Naive thymus-derived CD4-positive, alpha-beta T cell (primary cell): ENCODE measurements around the gene ATP13A3. TPM values are rescaled to one million over a fixed set of nuclear protein-coding genes. Genes with fewer than 3 reads are reported as not detected.
"Not testable (repeated sequence)": the region's sequence is repeated elsewhere in the genome, so short reads cannot be mapped to it uniquely, and the experiment has no call there.

Source experiments
- ATAC-seq: fragments of 150-1000 bp; cut with Tn5 transposase; 2 replicates; pipeline ENCODE4 v1.10.0; 2021; ENCODE audit warnings: mild to moderate bottlenecking, moderate library complexity
- CTCF ChIA-PET: fragments of 350-600 bp; sonication (Branson Sonifier 250); formaldehyde crosslinking; loops from one replicate; lab custom pipeline; 2021; ENCODE audit warnings: antibody characterized with exemption; lab: Charles Lee
- POLR2A ChIA-PET: fragments of 350-600 bp; sonication (Branson Sonifier 250); formaldehyde crosslinking; loops from one replicate; lab custom pipeline; 2021; ENCODE audit warnings: antibody characterized with exemption, inconsistent platforms; lab: Charles Lee
- DNase-seq, 9 donors: peaks; one replicate each; pipeline versions ENCODE4 v3.0.0 to v3.0.0-alpha.2; 2020 to 2022; ENCODE audit warnings: mixed read lengths in 1 of 9
- H3K27ac ChIP-seq: one replicate; pipeline ENCODE4 v1.7.0; 2013; ENCODE audit warnings: mild to moderate bottlenecking, low read depth, low read length, moderate library complexity
- H3K27me3 ChIP-seq, 2 donors: one replicate each; pipeline ENCODE4 v1.7.0; 2013; ENCODE audit warnings: low read length in 2 of 2, mild to moderate bottlenecking in 2 of 2, moderate library complexity in 2 of 2; ENCODE audit not compliant: control insufficient read depth in 2 of 2, insufficient read depth in 2 of 2
- H3K36me3 ChIP-seq, 3 experiments: 1 replicate in 2 of 3; 2 replicates in 1 of 3; pipeline ENCODE4 v1.7.0; 2013; ENCODE audit warnings: low read length in 3 of 3, mild to moderate bottlenecking in 3 of 3, moderate library complexity in 1 of 3; ENCODE audit not compliant: insufficient read depth in 3 of 3, control insufficient read depth in 2 of 3
- H3K4me1 ChIP-seq, 2 donors: one replicate each; pipeline ENCODE4 v1.7.0; 2013; ENCODE audit warnings: low read length in 2 of 2, mild to moderate bottlenecking in 2 of 2, moderate library complexity in 1 of 2; ENCODE audit not compliant: control insufficient read depth in 2 of 2, insufficient read depth in 2 of 2
- H3K4me3 ChIP-seq: 2 replicates; pipeline ENCODE4 v1.7.0; 2013; ENCODE audit warnings: mild to moderate bottlenecking, low read length
- H3K9me3 ChIP-seq, 3 experiments: 1 replicate in 2 of 3; 2 replicates in 1 of 3; pipeline ENCODE4 v1.7.0; 2013; ENCODE audit warnings: low read length in 3 of 3; ENCODE audit not compliant: control insufficient read depth in 2 of 3
- H3K27ac Mint-ChIP-seq, 9 donors: one replicate each; pipeline ENCODE4 v1.8.0; 2020 to 2022; ENCODE audit warnings: mixed read lengths in 9 of 9, mild to moderate bottlenecking in 8 of 9, moderate library complexity in 5 of 9, inconsistent platforms in 2 of 9
- H3K27me3 Mint-ChIP-seq, 5 donors: one replicate each; pipeline ENCODE4 v1.8.0; 2021 to 2022; ENCODE audit warnings: mixed read lengths in 5 of 5, mild to moderate bottlenecking in 1 of 5
- H3K36me3 Mint-ChIP-seq, 5 donors: one replicate each; pipeline ENCODE4 v1.8.0; 2020 to 2022; ENCODE audit warnings: mixed read lengths in 5 of 5, mild to moderate bottlenecking in 3 of 5, inconsistent platforms in 1 of 5
- H3K4me1 Mint-ChIP-seq, 7 donors: one replicate each; pipeline ENCODE4 v1.8.0; 2020 to 2022; ENCODE audit warnings: mixed read lengths in 7 of 7, mild to moderate bottlenecking in 3 of 7, inconsistent platforms in 1 of 7
- H3K4me3 Mint-ChIP-seq, 10 donors: one replicate each; pipeline ENCODE4 v1.8.0; 2020 to 2022; ENCODE audit warnings: mild to moderate bottlenecking in 10 of 10, mixed read lengths in 10 of 10, moderate library complexity in 6 of 10, inconsistent platforms in 2 of 10
- H3K9me3 Mint-ChIP-seq, 11 donors: one replicate each; pipeline ENCODE4 v1.8.0; 2020 to 2022; ENCODE audit warnings: mixed read lengths in 11 of 11, mild to moderate bottlenecking in 4 of 11, inconsistent platforms in 1 of 11, moderate library complexity in 1 of 11
- intact Hi-C, 2 donors: fragments of 100-400 bp; cut with micrococcal nuclease; formaldehyde crosslinking; loops; one replicate each; pipeline ENCODE4 v1.15.1; 2023
- polyA plus RNA-seq, 2 donors: library from polyadenylated mRNA; unstranded; fragments of 300-500 nt; fragmentation: Illumina TruSeq; gene quantifications; one replicate each; pipeline ENCODE4 v1.2.3, GENCODE V29; 2021
- total RNA-seq, 6 experiments: library from RNA in 5 of 6; stranded (reverse) in 5 of 6; gene quantifications; 1 replicate in 5 of 6; 2 replicates in 1 of 6; pipeline ENCODE4 v1.2.3 and lab custom pipeline; 2021 to 2026

Gene ATP13A3
- 10 to 100 TPM; 46.5 to 81.8 (median 58.4) TPM for total RNA-seq
- 1 to 10 TPM; 4.6 to 6.2 TPM for polyA plus RNA-seq
- 112 reads per million, percentile 86 among the genes with 10 or more reads in this experiment for total RNA-seq (lab: John Stamatoyannopoulos, UW)

DNA sequence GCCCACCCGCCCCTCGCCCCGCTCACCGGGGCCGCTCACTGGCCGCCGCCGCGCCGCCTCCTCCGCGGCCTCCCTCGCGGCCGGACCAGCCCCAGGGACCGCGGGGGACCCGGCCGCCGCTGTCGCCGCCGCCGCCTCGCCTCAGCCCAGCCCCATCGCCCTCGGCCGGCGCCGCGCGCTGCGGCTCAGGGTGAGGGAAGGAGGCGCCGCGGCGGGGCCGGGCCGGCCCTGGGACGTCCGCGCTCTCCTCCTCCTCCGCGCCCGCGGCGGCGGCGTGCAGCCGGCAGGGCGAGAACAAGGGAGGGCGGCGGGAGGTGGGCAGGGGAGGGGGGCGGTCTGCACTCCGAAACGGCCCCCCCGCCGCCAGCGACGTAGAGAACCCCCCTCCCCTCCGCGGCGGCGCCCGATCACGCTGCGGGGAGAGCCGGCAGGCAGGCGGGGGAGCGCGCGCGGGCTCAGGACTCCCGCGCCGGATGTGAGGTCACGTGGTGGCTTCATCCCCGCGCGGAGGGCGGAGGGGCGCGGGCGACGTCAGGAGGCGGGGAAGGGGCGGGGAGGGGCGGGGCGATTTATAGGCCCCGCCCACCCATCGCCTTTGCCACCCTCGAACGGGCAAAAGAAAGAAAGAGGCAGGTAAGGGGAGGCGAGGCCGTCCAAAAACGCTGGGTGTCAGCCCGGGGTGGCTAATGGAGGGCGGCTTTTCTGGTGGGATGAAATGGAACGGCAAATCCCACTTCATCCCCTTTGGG, at the start of gene ATP13A3:
ATP13A3 (minus strand) TSS at position 463 of the 749 bp plus-strand sequence. CDS start 24,812 bp downstream, outside the sequence.
- Mint-ChIP-seq H3K27ac (peak within 1 kb of the TSS; percentile 82 to 96 (median 94)), H3K27me3 (no peaks in the 10 kb centered on the region), H3K36me3 (peaks cover 0 to 29% (median 0%) of the 10 kb centered on the region in 5 donors), H3K4me1 (peaks cover 41 to 60% (median 45%) of the 10 kb centered on the region in 7 donors), H3K4me3 (peak within 1 kb of the TSS; percentile 83 to 98 (median 93)), H3K9me3 (peaks cover 0 to 8% (median 0%) of the 10 kb centered on the region in 11 donors)
- peak; percentile 93 for ATAC-seq
- H3K4me3 ChIP-seq = peak within 1 kb of the TSS; percentile 83
- CTCF ChIA-PET = no interaction called here
- peak; percentile 84 to 93 (median 91) for DNase-seq
- no peaks in the 10 kb centered on the region for H3K9me3 ChIP-seq
- intact Hi-C loops = loop anchor here (1.0 to 10.0 kb wide), 14 partner anchors 14 to 1058 kb away; partner anchors contain the start of genes ACAP2 (in 2 of the 2), LSG1 (in 2 of the 2), PPP1R2 (in 2 of the 2) and XXYLT1 (in 2 of the 2)
- no peaks in the 10 kb centered on the region for H3K27me3 ChIP-seq
- H3K36me3 ChIP-seq = no peaks in the 10 kb centered on the region
- peak within 1 kb of the TSS; percentile 82 for H3K27ac ChIP-seq
- POLR2A ChIA-PET = interaction anchor here (1.1 to 3.5 kb wide), 5 partner anchors 30 to 185 kb away, joined by 3 to 17 read pairs (median 5); partner anchors contain the start of gene LSG1
- peaks cover 20 to 25% of the 10 kb centered on the region in 2 donors for H3K4me1 ChIP-seq

GRCh38 chr3:194535199-194535598, 48.4 kb upstream of the ATP13A3 start:
- H3K4me3 ChIP-seq, ATAC-seq, H3K9me3 ChIP-seq, H3K27ac ChIP-seq, H3K27ac Mint-ChIP-seq, H3K4me3 Mint-ChIP-seq, H3K4me1 Mint-ChIP-seq, H3K27me3 ChIP-seq, H3K36me3 Mint-ChIP-seq, H3K4me1 ChIP-seq, DNase-seq, POLR2A ChIA-PET, H3K36me3 ChIP-seq, intact Hi-C loops, H3K27me3 Mint-ChIP-seq: not testable (repeated sequence)
- H3K9me3 Mint-ChIP-seq = peaks cover 0 to 30% (median 9%) of the 10 kb centered on the region in 11 donors
- CTCF ChIA-PET = interaction anchor here (0.6 kb wide), 1 partner anchor 1002 kb away, joined by 3 read pairs; no protein-coding TSS in a partner anchor

DNA sequence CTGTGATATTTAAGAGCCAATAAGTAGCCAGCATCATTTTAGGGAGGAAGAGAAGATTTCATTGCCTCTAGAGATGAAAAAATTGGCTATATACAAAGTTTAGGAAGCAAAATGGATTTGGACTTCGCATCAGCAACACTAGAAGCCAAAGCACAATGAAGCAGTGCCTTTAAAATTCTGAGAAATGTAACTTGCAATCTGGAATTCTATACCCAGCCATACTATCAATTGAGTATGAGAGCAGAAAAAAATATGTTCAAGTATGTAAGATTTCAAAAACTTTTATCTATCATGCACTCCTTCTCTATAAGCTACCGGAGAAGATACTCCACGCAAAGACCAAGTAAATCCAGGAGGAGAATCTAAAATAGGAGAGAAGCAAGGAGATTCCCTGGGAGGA, 47.4 kb upstream of the ATP13A3 start:
- Mint-ChIP-seq H3K4me1 (peaks cover 0 to 8% (median 6%) of the 10 kb centered on the region in 7 donors), H3K4me3 (no peak overlapping the region), H3K27me3 (peaks cover 0 to 5% (median 0%) of the 10 kb centered on the region in 5 donors), H3K9me3 (peaks cover 0 to 30% (median 9%) of the 10 kb centered on the region in 11 donors), H3K27ac (no peak overlapping the region), H3K36me3 (peaks cover 0 to 9% (median 5%) of the 10 kb centered on the region in 5 donors)
- Histone ChIP-seq H3K27me3 (no peaks in the 10 kb centered on the region), H3K27ac (no peak overlapping the region), H3K36me3 (no peaks in the 10 kb centered on the region), H3K9me3 (peaks cover 0 to 8% (median 0%) of the 10 kb centered on the region in 3 experiments), H3K4me3 (no peak overlapping the region), H3K4me1 (no peaks in the 10 kb centered on the region)
- intact Hi-C loops = no loop called here
- ChIA-PET POLR2A (no interaction called here), CTCF (no interaction called here)
- DNase-seq (no peak), ATAC-seq (no peak)

GRCh38 chr3:194532591-194532990, 45.8 kb upstream of the ATP13A3 start:
- CTCF ChIA-PET = no interaction called here
- ATAC-seq (no peak), DNase-seq (no peak)
- H3K4me3 ChIP-seq = no peak overlapping the region
- H3K27ac ChIP-seq = no peak overlapping the region
- Mint-ChIP-seq H3K36me3 (peaks cover 0 to 9% (median 5%) of the 10 kb centered on the region in 5 donors), H3K27me3 (peaks cover 0 to 5% (median 0%) of the 10 kb centered on the region in 5 donors), H3K4me3 (no peak overlapping the region), H3K4me1 (peaks cover 0 to 5% (median 4%) of the 10 kb centered on the region in 7 donors), H3K9me3 (peaks cover 0 to 30% (median 9%) of the 10 kb centered on the region in 11 donors), H3K27ac (no peak overlapping the region)
- H3K9me3 ChIP-seq = peaks cover 0 to 8% (median 0%) of the 10 kb centered on the region in 3 experiments
- no peaks in the 10 kb centered on the region for H3K27me3 ChIP-seq
- intact Hi-C loops = no loop called here
- no peaks in the 10 kb centered on the region for H3K4me1 ChIP-seq
- no peaks in the 10 kb centered on the region for H3K36me3 ChIP-seq
- POLR2A ChIA-PET = no interaction called here

- H3K27me3 ChIP-seq = no peaks in the 10 kb centered on the region
- Mint-ChIP-seq H3K4me1 (peaks cover 0 to 4% (median 0%) of the 10 kb centered on the region in 7 donors), H3K27me3 (peaks cover 0 to 6% (median 2%) of the 10 kb centered on the region in 5 donors), H3K9me3 (peaks cover 0 to 7% (median 0%) of the 10 kb centered on the region in 11 donors), H3K27ac (no peak overlapping the region), H3K36me3 (peaks cover 0 to 2% (median 0%) of the 10 kb centered on the region in 5 donors), H3K4me3 (no peak overlapping the region)
- ChIA-PET POLR2A (no interaction called here), CTCF (interaction anchor here (0.6 kb wide), 1 partner anchor 124 kb away, joined by 3 read pairs; no protein-coding TSS in a partner anchor)
- DNase-seq (no peak), ATAC-seq (no peak)
- H3K9me3 ChIP-seq = no peaks in the 10 kb centered on the region
- intact Hi-C loops = no loop called here
- H3K4me3 ChIP-seq = no peak overlapping the region
- no peak overlapping the region for H3K27ac ChIP-seq
- H3K36me3 ChIP-seq = no peaks in the 10 kb centered on the region
- no peaks in the 10 kb centered on the region for H3K4me1 ChIP-seq
These were observed 40.9 kb upstream of the ATP13A3 start for GRCh38 chr3:194527726-194528125.

- no peaks in the 10 kb centered on the region for H3K36me3 ChIP-seq
- Mint-ChIP-seq H3K9me3 (peaks cover 0 to 5% (median 0%) of the 10 kb centered on the region in 11 donors), H3K4me1 (peaks cover 0 to 7% (median under 1%) of the 10 kb centered on the region in 7 donors), H3K27ac (no peak overlapping the region), H3K27me3 (peaks cover 0 to 6% (median 0%) of the 10 kb centered on the region in 5 donors), H3K36me3 (peaks cover 0 to 4% (median 0%) of the 10 kb centered on the region in 5 donors), H3K4me3 (no peak overlapping the region)
- intact Hi-C loops = no loop called here
- no peak overlapping the region for H3K27ac ChIP-seq
- no peak for DNase-seq
- ChIA-PET POLR2A (no interaction called here), CTCF (no interaction called here)
- no peaks in the 10 kb centered on the region for H3K27me3 ChIP-seq
- ATAC-seq = no peak
- H3K4me1 ChIP-seq = no peaks in the 10 kb centered on the region
- no peak overlapping the region for H3K4me3 ChIP-seq
- H3K9me3 ChIP-seq = no peaks in the 10 kb centered on the region
These were observed 39.4 kb upstream of the ATP13A3 start for GRCh38 chr3:194526164-194526563.
